GM12872 (cell line): ENCODE data around the gene ZNF568.

Experiments used
- TF ChIP-seq, protein P1 (sequence below): IDR thresholded peaks from 3 replicates; pipeline ENCODE4 v1.5.1; 2011; ENCODE audit warnings: low read depth, mild to moderate bottlenecking, low read length, moderate library complexity; ENCODE audit not compliant: insufficient read depth

ZNF568 gene

DNA sequence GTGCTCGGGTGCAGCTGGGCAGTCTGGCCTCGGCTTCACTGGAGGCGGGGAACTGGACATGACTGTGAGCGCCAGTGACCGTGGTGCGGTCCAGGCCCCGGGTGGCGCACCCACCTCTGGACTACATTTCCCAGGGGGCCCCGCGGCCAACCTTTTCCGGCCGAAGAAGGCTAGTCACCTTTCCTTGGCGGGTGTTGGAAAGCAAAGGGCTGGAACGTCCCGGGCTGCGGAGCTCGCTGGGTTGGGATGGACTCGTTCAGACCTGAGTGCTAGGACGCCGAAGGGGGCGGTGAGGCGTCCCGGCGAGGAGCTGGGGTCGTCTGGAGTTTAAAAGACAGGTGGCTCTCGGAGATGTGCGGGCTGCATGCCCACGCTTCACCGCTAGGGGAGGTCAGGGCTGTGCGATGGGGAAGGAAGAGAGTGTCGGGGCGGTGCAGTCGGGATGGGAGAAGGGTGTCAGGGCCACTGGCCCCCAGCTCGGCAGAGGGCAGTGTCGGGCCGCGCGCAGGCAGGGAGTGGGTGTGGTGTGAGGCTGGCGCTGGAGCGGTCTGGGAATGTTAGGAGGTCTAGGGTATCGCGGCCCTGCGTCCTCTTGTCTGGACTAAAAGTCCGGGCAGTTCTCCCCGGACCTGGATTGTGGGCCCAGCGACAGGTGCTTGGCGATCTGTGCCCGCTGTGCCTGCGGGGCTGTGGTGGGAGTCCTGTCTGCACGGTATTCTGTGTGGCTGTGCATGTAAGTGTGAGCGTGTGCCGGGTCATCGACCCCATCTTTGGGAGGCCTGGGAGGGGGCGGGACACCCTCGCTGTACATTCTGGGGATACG, 57.1 kb downstream of the ZNF568 start:
- TF ChIP-seq, protein P1, sequence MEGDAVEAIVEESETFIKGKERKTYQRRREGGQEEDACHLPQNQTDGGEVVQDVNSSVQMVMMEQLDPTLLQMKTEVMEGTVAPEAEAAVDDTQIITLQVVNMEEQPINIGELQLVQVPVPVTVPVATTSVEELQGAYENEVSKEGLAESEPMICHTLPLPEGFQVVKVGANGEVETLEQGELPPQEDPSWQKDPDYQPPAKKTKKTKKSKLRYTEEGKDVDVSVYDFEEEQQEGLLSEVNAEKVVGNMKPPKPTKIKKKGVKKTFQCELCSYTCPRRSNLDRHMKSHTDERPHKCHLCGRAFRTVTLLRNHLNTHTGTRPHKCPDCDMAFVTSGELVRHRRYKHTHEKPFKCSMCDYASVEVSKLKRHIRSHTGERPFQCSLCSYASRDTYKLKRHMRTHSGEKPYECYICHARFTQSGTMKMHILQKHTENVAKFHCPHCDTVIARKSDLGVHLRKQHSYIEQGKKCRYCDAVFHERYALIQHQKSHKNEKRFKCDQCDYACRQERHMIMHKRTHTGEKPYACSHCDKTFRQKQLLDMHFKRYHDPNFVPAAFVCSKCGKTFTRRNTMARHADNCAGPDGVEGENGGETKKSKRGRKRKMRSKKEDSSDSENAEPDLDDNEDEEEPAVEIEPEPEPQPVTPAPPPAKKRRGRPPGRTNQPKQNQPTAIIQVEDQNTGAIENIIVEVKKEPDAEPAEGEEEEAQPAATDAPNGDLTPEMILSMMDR = peak; percentile 53

DNA sequence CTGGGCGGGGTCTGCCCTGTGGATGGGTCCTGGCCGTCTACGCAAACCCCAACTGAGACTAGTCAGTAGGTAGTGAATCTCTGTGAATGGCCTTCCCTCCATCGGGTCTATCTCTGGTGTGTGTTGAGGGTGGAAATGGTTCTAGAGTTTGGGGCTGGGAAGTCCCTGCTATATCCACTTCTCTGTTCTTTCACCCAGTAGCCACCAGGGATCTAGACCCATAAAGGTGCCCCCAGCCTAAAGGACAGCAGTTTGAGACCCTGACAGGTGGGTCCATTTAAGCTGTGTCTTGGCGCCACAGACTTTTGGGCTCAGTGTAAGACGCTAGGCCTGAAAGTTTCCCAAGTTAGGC, 57.7 kb downstream of the ZNF568 start:
- TF ChIP-seq, protein P1 = no peak

DNA sequence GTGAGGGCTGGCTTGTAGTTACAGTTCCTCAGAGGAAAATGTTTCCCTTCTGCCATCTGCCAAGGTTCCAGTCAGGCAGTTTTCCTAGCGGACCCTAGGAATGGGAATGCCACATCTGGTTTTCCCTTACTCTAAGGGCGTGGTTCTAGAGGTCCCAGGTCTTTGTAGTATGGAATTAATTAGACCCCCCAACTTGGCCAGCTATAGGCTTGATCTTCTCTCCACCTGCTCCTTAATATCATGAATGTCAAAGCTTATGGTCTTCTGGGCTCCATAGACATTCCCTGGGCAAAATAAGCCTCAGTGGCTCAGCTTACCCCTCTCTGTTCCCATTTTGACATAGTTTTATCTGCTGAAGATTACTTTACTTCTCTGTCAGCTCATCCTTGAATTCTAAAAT, 70.0 kb downstream of the ZNF568 start:
- TF ChIP-seq, protein P1 = no peak

DNA sequence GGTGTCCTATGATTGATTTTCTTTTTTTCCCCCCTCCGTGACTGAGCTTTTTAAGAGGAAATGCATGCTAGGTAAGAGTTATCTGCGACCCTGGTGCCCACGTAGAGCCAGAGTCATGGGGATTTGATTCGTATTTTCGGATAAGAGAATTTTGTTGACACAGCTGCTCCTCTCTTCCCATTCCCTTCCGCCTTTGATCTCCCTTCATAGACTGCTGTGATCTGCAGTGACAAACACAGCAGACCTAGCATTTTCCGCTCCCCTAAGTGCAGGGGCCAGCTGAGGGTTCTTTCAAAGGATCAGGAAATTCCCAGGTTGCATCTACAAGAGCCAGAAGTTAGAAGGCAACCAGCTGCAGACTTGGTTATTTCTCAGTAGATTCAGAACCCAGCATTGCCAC, 70.5 kb downstream of the ZNF568 start:
- TF ChIP-seq, protein P1 = no peak

DNA sequence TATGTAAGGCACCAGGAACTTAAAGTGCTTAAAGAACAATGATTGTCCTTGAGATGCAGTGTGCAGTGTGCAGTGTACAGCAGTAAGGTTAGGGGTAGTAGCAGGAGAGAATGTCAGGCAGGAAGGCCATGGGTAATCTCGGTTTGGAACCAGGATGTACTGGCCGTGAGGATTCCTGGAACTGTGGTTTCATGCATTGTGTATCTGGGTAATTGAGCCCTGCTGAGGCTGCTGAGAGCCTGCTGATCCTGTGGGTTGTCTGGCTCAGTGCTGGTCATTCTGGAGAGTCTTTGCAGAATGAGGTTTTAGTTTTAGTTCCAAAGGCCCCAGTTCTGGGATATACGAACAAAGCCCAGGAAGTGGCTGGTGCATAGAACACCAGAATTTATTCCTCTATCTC, 71.0 kb downstream of the ZNF568 start:
- TF ChIP-seq, protein P1 = no peak

DNA sequence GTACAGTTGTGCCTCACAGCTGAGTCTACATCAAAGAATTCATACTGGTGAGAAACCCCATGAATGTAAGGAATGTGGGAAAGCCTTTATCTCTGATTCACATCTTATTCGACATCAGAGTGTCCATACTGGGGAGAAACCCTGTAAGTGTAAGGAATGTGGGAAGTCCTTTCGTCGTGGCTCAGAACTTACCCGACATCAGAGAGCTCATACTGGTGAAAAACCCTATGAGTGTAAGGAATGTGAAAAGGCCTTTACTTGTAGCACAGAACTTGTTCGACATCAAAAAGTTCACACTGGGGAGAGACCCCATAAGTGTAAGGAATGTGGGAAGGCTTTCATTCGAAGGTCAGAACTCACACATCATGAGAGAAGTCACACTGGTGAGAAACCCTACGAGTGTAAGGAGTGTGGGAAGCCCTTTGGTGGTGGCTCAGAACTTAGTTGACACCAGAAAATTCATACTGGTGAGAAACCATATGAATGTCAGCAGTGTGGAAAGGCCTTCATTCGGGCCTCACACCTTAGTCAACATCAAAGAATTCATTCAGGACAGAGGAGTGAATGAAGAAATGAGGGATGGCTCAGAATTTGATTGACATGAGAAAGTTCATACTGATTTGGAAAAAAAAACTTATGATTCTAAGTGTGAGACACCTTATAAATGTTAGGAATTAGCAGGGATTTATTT, 81.2 kb downstream of the ZNF568 start:
- TF ChIP-seq, protein P1 = no peak

DNA sequence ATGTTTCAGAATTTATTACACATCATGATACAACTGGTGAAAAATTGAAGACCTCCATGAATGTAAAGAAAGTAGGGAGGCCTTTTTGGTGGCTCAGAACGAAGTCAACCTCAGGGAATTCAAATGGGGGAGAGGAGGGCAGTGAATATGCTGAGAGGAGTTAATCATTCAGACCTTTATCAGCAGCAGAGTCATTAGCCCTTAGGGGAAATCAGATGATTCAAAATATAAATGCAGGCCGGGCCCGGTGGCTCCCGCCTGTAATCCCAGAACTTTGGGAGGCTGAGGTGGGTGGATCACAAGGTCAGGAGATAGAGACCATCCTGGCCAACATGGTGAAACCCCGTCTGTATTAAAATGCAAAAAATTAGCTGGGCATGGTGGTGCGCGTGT, 81.7 kb downstream of the ZNF568 start:
- TF ChIP-seq, protein P1 = no peak
